ENCODE measurements around the gene ABHD6. TPM values are rescaled to one million over a fixed set of nuclear protein-coding genes. Genes with fewer than 3 reads are reported as not detected.
A peak's percentile ranks its signal among the peaks of the same experiment; 100 is the strongest.
"Not testable (repeated sequence)": the region's sequence is repeated elsewhere in the genome, so short reads cannot be mapped to it uniquely, and the experiment has no call there.

Gene ABHD6, protein sequence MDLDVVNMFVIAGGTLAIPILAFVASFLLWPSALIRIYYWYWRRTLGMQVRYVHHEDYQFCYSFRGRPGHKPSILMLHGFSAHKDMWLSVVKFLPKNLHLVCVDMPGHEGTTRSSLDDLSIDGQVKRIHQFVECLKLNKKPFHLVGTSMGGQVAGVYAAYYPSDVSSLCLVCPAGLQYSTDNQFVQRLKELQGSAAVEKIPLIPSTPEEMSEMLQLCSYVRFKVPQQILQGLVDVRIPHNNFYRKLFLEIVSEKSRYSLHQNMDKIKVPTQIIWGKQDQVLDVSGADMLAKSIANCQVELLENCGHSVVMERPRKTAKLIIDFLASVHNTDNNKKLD
- 5.7 TPM for polyA plus RNA-seq (2013, experiment 1 of 2; ENCODE audit: insufficient read length)
- polyA plus RNA-seq (2013, experiment 2 of 2; ENCODE audit: insufficient read length), result 5.9 TPM

DNA sequence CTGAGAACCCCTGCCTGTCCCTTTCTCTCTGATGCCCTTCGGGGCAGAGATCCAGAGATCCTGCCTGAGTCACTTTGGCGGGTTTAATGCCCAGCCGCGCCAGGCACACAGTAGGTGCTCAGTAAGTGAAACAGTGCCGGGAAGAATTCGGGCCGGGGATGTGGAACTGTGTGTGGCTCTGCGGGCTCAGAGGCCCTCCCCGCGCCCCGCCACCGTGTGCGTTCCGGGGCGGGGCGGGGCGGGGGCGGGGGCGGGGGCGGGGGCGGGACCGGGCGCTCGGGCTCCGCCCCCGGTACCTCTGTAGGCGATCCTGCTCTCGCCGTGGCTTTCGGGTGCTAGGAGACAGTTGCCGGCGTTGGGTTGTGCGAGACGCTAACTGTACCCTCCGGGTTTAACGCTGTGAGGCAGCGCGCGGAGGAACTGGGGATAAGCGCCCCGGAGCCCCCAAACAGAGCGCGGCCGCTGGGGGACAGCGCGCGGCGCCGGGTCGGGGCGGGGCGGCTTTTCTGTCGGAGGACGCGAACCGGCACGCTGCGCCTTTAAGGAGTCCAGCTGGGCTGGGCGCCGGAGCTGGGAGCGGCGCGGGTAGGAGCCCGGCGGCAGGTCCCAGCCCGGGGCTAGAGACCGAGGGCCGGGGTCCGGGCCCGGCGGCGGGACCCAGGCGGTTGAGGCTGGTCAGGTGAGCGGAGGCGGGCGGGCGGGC is at the start of gene ABHD6:
TSS of gene ABHD6 (plus strand) at position 555 of the 703 bp plus-strand sequence. CDS start 18,795 bp downstream, outside the sequence.
- DNase-seq, result peak; percentile 68

DNA sequence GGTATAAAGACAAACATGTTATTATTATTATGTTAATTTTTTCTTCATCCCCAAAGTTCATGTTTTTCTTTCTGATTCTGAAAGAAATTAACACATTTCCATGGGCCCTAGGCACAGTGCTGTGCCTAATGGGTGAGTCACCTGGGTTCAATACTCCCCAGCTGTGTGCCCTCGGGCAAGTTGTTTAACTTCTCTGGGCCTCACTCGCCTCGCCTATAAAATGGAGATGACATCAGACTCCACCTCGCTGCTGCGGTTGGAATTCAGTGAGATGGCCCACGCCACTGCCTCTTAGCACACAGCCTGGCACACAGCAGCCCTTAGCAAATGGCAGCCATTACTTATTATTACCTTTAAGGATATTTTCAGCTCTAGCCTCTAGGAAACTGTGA is 49.4 kb upstream of the ABHD6 start:
- no peak for DNase-seq

DNA sequence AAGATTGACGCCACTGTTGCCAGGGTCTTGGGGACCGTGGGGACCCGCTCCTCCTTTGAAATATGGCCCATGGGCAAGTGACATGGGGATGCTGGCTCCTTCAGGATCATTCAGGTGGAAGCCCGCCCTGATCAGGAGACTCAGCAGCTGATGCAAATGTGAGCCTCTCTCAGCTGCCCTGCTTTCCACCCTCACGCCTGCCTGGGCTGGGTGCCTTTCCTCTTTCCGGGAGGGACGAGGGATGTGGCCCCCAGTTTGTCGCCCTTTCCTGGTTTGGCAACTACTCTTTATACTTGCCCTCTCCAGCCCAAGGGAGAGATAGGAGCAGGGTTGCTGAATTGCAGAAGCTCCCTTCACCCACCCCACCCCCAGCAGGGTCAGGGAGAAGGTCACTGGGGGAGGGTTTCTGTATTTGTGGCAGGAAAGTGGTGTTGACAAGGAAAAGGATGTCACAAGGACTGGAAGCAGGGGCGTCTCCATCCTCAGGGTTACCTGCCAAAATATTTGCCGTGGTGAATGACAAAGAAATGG is 48.6 kb upstream of the ABHD6 start:
- DNase-seq, result no peak

DNA sequence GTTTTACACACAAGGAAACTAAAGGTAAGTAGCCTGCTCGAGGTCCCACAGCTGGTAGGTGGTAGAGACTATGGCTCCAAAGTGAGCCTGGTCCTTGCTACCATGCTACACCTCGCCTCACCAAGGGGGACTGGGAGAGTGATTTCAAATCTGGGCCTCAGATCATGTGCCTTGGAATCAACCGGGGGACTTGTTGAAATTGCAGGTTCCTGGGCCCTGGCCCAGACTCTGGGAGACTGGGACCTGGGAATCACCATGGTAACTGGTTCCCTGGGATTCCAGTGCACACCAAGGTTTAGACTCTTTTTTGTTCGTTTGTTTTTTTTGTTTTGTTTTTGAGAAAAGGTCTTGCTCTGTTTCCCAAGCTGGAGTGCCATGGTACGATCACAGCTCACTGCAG is 47.9 kb upstream of the ABHD6 start:
- no peak for DNase-seq

DNA sequence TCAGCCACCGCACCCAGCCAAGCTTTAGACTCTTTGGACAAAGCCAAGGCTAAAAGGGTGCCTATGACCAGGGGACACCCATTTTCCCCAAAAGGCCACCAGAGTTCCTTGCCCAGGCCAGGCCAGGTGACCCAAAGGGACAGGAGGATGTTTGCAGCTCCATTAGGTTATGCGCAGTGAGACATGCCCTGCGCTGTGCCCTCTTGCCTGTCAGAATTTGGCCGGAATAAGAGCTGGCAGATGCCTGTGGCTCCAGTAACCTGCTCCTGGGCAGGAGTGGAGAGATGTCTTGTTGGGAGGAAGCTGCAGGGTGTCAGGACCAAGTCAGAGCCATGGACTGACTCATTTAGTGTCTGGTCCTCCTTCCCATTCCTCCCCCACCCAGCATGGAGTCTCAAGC is 47.3 kb upstream of the ABHD6 start:
- no peak for DNase-seq

DNA sequence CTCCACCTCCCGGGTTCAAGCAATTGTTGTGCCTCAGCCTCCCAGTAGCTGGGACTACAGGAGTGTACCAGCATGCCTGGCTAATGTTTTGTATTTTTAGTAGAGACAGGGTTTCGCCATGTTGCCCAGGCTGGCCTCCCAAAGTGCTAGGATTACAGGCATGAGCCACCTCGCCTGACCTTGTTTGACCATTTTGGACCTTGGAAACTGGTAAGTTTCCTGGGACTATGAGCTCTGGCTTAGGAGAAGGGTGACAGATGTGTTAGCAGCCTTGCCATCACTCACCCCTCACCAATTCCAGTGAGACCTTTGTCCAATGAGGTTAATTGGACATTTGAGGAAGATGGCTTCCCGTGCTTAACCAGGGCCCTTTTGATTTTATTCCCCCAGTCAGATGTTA is 46.7 kb upstream of the ABHD6 start:
- DNase-seq, result no peak

DNA sequence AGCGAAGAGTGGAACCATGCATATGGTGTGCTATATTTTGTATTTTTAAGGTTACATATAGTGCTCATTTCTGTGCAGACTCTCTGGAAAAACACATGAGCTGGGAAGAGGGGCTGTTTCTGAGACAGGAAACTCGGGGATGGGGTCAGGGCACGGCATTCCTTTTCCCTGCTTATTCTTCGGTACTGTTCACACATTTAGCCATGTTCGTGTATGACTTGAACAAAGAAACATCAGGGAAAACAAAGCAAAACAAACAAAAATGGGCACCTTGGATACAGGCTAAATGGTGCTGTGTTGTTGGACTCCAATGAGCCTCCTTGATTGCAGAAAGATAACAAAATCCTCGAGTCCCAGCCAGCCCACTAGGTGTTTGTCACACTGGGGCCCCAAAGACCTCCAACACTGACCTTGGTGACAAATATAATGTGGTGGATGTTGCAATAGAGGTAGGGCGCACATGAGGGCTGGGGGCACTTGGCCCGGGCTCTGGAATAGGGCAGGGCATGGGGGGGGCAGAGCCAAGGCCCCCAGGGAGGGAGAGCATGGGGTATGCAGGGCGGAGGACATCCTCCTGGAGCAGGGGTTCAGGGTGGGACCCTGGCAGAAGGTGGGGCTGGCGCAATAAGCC is 46.1 kb upstream of the ABHD6 start:
- no peak for DNase-seq

DNA sequence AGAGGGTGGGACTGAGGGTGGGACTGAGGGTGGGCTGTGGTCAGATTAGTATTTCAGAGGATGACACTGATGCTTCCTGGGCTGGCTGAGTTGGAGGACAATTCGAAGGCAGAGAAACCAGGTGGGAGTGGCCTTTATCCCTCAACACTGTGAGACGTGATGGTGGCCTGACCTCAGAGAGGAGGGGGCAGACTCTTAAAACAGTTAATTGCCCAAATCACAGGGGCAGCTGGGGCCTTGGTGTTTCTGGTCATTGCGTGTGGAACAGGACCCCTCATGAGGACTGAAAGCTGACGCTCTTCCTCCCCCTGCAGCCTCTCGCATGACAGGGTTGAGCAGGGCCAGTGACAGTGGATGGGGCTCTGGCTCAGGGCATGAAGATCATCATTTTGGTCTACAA is 45.5 kb upstream of the ABHD6 start:
- DNase-seq, result no peak

DNA sequence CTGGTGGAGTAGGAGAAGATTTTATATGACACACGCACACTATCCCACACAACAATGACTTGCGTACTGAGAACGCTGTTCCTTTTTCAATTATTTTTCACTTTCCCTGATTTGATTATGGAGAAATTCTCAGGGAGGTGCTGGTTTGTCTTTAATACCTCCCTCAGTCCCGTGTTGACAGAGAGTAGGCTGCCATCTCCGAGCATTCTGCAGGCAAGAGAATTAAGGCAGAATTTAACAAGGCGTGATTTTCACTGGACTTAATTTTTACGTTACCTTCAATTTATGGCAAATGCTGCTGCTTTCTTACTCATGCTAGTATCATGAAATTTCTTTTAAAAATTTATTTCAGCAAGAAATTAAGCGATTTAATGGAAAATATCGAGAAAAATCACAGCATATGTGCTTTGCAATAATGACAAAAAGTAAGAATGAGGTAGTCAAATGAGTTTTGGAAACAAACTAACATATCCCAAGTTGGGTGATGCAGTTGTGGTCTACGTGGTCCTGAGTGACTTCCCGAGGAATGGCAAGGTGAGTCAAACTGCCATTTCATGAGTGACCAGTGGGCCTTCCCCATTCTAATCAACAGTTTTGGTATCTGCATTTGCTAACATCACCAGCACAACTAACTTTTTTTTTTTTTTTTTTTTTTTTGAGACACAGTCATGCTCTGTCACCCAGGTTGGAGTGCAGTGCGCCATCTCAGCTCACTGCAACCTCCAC is 43.7 kb upstream of the ABHD6 start:
- no peak for DNase-seq

DNA sequence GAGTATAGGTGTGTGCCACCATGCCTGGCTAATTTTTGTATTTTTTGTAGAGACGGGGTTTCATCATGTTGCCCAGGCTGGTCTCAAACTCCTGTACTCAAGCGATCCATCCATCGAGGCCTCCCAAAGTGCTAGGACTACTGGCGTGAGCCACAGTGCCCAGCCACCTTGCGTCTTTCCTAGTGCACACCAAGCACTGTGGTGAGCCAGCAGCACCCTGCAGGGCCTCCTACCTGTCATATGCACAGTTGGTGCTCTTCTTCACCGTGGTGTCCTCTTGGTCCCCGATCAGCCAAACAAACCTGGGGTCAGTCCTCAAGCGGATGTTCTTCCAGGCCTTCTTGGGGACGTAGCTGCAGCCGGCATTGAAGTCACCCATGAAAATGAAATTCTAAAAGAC is 40.0 kb upstream of the ABHD6 start:
- no peak for DNase-seq

DNA sequence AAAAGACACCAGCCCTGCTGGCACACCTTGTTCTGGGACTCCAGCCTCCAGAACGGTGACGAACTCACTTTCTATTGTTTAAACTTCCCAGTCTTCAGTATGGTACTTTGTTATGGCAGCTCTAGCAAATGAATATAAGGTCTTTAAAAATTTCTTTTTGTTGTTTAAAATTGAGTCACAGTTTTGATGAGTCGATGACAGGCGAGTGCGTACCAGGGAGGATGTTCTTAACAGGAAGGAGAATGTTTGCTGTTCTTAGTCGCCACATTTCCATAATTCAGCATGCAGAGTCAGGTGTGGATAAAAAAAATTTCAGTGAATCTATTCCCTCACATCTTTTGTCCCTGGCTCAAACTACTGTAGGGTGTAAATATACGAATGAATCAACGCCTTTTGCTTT is 39.2 kb upstream of the ABHD6 start:
- DNase-seq, result no peak

DNA sequence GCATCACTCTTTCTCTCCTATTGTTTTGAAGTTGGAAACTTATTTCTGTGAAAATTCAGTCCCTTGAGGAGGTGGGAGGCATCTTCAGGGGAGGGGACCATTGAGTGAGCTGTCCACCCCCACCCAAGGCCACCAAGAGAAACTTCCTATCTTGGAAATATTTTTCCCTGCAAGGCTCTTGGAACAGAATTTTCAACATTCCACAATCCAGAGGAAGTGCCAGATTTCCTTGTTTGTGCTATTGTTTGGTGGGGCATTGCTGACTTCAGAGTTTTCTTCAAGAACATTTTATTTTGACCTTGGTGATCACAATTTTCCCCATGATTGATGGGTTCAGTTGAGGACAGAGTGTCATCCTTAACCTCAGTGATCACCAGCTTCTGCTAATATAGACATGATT is 38.8 kb upstream of the ABHD6 start:
- no peak for DNase-seq

DNA sequence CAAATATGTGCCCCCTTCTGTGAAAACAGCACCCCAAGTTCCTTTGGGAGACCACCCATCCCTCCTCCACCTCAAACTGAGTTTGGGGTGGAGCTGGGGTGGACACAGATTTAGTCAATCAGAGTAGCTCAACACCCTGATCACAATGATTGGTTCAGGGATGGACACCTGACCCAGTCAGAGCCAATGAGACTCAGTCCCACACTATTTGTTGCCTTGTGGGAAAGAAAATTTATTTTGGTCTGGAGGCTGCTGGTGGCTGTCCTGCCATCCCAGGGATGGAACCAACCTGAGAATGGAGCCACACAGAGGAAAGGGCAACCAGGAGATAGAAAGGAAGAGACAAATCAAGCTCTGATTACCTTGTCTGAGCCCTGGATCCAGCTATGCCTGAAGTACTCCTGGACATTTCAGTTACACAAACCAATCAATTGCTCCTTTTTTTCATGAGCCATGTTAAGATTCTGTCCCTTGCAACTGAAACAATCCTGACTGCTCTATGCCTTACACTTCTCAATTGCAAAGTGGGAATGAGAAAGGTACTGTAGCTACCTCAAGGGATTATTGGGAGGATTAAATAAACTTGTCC is 37.4 kb upstream of the ABHD6 start:
- DNase-seq, result no peak

DNA sequence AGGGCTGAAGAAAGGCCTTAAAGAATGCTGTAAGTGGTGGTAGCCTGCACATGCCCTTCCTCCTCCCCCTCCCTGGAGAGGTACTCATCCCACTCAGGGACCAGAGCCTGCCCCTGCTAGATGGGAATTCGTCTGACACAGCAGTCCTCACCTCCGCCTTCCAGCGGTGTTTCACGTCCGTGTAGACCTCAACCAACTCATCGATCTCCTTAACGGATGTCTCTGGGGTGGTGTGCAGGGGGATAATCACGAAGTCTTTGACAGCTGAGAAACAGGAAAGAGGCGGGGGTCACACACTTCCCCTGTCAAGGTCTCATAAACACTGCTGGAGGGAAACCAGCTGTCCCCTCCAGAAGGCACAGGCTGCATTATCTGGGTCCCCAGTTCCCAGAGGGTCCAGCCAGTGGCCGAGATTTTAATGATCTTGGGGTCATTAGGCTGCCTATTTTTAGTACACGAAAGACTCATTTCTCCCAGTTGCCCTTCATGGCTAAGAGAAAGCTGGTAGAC is 36.7 kb upstream of the ABHD6 start:
- no peak for DNase-seq

DNA sequence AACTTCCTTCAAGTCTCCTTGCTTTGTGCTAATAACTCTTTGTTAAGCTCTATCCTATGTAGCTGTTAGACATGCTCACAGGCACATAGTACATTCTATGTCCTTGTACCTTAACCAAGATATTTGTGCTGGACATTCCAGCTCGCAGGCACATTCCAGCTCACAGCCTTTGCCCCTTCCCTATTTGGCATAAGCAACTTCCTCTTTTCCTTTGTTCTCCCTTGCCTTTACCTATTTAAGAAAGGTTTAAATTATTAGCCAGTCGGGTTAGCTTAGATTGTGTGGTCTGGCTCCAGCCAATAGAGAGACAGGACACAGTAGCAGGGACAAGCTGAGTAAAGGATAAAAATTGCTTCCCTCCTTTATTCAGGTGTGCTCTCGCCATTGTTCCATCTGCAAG is 36.1 kb upstream of the ABHD6 start:
- not testable (repeated sequence) for DNase-seq

DNA sequence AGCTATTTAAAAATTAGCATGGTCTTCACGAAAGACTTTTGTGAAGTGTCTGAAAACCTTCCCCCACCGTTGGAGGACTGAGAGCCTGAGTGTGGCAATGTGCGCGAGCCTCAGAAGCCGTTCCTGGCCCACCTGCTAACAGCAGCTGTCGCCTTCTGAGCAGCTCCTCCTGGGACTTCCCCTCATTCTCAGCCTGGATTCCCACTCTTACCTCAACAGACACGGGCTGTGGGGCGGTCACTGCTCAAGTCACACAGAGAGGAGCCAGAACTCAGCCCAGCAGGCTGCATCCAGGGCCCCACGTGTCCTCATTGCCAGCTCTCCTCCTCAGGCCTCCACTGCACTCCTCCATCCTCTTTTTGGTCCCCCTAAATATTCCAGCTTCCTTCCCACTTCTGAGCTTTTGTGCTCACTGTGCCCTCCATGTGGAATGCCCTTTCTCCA is 34.7 kb upstream of the ABHD6 start:
- no peak for DNase-seq

DNA sequence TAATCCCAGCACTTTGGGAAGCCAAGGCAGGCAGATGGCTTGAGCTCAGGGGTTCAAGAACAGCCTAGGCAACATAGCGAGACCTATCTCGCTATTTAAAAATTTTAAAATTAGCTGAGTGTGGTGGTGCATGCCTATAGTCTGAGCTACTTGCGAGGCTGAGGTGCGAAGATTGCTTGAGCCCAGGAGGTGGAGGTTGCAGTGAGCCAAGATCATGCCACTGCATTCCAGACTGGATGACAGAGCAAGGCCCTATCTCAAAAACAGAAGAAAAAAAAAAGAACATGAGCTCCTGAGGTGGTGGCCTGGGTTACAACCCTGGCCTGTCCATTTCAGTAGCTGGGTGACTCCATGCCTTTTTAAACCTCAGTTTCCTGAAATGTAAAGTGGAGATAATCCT is 34.1 kb upstream of the ABHD6 start:
- no peak for DNase-seq

DNA sequence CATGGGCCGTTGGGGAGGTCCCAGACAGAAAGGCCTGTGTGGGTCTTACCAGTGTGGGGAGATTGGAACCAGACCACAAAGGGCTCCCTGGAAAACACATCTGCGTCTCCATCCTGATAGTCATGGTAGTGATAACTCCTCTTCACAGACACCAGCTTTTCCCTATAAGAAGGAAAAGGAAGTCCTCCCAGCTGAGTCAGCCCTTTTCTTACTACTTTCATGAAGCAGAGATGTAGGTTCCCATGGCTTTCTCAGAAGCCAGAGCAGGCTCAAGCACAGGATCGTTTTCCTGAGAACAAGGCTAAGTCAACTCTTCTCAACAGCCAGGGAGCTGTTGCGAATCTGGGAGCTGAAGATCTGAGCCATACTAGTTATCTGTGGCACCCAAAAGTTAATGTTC is 32.9 kb upstream of the ABHD6 start:
- DNase-seq, result no peak

DNA sequence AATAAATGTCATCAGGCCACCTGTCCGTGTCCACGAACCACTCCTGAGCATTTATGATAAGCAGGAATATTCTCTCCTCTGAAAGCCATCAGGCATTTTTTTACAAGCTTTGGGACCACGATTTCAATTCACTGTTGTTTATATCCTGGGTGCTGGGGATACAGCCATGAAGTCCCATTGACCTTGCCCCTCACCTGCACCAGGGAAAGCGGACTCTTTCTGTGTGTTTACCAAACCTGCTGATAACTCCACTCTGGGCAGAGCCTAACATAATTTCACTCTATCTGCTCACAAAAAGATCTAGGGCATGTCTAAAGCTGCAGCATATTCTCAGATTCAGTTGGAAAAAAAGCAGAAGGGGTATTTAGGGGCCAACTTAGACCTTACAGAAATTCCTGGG is 31.6 kb upstream of the ABHD6 start:
- no peak for DNase-seq

DNA sequence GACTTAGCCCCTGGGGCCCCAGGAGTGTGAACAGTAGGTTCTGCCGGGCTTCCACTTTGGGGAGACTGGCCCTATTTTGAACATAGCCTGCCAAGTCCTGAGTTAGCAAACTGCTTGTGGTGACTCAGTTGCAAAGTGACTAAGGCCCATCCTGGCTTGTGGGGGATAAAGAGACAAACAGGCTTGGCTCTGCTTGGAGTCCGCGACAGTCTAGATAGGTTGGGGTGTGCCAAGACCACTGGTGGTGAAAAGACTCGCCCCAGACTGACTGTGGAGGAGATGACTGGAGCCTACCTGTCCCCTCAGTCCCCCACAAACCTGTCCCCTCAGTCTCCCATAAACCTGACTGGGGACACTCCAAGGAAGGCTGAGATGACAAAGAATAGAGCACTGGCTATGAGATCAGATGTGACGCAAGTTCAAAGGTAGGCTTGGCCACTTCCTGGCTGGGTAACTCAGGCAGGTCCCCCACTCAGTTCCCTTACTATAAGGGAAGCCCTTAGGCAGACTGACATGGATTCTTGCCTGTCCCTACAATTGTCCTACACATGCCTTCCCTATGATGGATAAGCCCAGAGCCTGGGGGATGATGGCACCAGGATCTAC is 31.1 kb upstream of the ABHD6 start:
- peak; percentile 51 for DNase-seq

DNA sequence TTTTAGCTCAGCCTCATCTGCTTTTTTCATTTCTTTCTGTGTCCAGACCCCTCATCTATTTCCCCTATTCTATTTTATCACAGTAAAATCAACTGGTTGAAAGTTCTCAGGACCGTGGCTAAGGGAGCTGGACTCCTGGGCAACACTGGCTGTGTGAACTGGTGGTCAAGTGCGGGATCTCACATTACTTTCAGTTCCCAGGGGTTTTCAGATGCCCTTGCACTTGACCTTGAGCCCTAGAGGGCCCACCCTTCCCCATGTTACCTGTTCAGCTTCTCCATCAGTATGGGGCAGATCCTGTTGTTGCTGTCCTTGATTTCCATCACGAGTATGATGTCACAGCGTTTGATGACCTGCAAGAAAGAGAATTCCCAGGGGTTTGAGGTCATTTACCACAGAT is 29.6 kb upstream of the ABHD6 start:
- no peak for DNase-seq

DNA sequence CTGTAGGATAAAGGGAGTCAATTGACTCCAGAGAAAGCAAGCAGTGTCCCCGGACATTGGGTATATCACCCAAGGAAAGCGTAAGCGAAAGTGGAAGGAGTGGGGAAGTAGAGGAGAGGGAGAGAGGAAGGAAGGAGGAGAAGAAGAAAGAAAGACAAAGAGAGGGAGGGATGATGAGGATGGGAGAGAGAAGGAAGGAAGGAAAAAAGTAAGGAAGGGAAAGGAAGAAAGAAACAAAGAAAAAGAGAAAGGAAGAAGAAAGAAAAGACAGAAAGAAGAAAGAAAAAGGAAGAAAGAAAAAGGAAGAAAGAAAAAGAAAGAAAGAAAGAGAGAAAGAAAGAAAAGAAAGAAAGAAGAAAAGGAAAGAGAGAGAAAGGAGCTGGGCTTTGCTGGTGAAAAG is 27.7 kb upstream of the ABHD6 start:
- DNase-seq, result no peak

All from fibroblast of skin of abdomen (primary cell).